GM18502 (cell line): Measurements from ENCODE around the gene PAPOLA.
A peak's percentile ranks its signal among the peaks of the same experiment; 100 is the strongest.
"Not testable (repeated sequence)": the region's sequence is repeated elsewhere in the genome, so short reads cannot be mapped to it uniquely, and the experiment has no call there.

Experiments
- ATAC-seq: cut with Tn5 transposase; IDR thresholded peaks from one replicate; pipeline ENCODE4 v1.9.1; 2021; ENCODE audit warnings: mild to moderate bottlenecking; ENCODE audit not compliant: unreplicated experiment, poor library complexity

Gene PAPOLA

GRCh38 chr14:96501217-96501739 lies 904 bp upstream of the PAPOLA start:
- no peak for ATAC-seq

GRCh38 chr14:96502621-96503305 lies 581 bp downstream of the PAPOLA start:
- ATAC-seq, result peak; percentile 38

- ATAC-seq, result no peak
Observed at GRCh38 chr14:96503306-96503679, 1.1 kb downstream of the PAPOLA start.

GRCh38 chr14:96504353-96504752 lies 2.2 kb downstream of the PAPOLA start:
- not testable (repeated sequence) for ATAC-seq

GRCh38 chr14:96507723-96508122 lies 5.5 kb downstream of the PAPOLA start:
- no peak for ATAC-seq

GRCh38 chr14:96508900-96509299 lies 6.7 kb downstream of the PAPOLA start:
- no peak for ATAC-seq

- peak; percentile 52 for ATAC-seq
Observed at GRCh38 chr14:96509457-96510090, 7.4 kb downstream of the PAPOLA start.

- ATAC-seq, result no peak
Observed at GRCh38 chr14:96511146-96511545, 9.0 kb downstream of the PAPOLA start.

GRCh38 chr14:96511667-96512066 lies 9.5 kb downstream of the PAPOLA start:
- no peak for ATAC-seq

GRCh38 chr14:96512122-96512521 lies 9.9 kb downstream of the PAPOLA start:
- no peak for ATAC-seq

GRCh38 chr14:96512602-96513397 lies 10.6 kb downstream of the PAPOLA start:
- no peak for ATAC-seq

GRCh38 chr14:96514694-96515093 lies 12.5 kb downstream of the PAPOLA start:
- peak; percentile 52 for ATAC-seq

- ATAC-seq, result no peak
Observed at GRCh38 chr14:96515731-96516130, 13.5 kb downstream of the PAPOLA start.

GRCh38 chr14:96516351-96516750 lies 14.2 kb downstream of the PAPOLA start:
- no peak for ATAC-seq

GRCh38 chr14:96519970-96520369 lies 17.8 kb downstream of the PAPOLA start:
- peak; percentile 61 for ATAC-seq

GRCh38 chr14:96525452-96525851 lies 23.3 kb downstream of the PAPOLA start:
- no peak for ATAC-seq

- no peak for ATAC-seq
Observed at GRCh38 chr14:96532632-96533031, 30.4 kb downstream of the PAPOLA start.

- no peak for ATAC-seq
Observed at GRCh38 chr14:96536807-96537206, 34.6 kb downstream of the PAPOLA start.

- ATAC-seq, result no peak
Observed at GRCh38 chr14:96538097-96538989, 36.2 kb downstream of the PAPOLA start.

GRCh38 chr14:96538990-96539317 lies 36.8 kb downstream of the PAPOLA start:
- ATAC-seq, result no peak
